Epithelial cell of alveolus of lung (primary cell): ENCODE data around the gene EYA3. TPM values are rescaled to one million over a fixed set of nuclear protein-coding genes. Genes with fewer than 3 reads are reported as not detected.

Experiments
- total RNA-seq: library from RNA; depleted of rRNA; stranded (reverse); fragments of >200 nt; gene quantifications from 2 replicates; pipeline ENCODE4 v1.2.1, GENCODE V29; 2015

EYA3 gene
- total RNA-seq: 8.4 and 10.9 TPM in 2 replicates

GRCh38 chr1:28088168-28088961 lies at the start of gene EYA3:
EYA3 (minus strand) TSS chr1:28088610; CDS start chr1:28058026, 30,584 bp downstream.

GRCh38 chr1:27959792-27960603 lies 128.4 kb downstream of the EYA3 start, which contains the start of gene XKR8:
XKR8 (plus strand) TSS chr1:27959973; CDS start chr1:27960070, 97 bp downstream.

GRCh38 chr1:27934818-27935549 lies 153.4 kb downstream of the EYA3 start, which contains the start of gene SMPDL3B:
SMPDL3B (plus strand) TSS chr1:27935000; CDS start chr1:27935184, 184 bp downstream.

Other genes with a start within 250 kb of the EYA3 start
- 12.8 and 14.2 TPM in 2 replicates for gene THEMIS2, start 216.1 kb downstream of the EYA3 start, total RNA-seq
- 31.3 and 33.8 TPM in 2 replicates for gene RPA2, start 174.0 kb downstream of the EYA3 start, total RNA-seq
- 0.26 TPM in 1 of 2 replicates, not detected in the other for gene SMPDL3B, start 153.6 kb downstream of the EYA3 start, total RNA-seq
- gene XKR8, start 128.6 kb downstream of the EYA3 start, total RNA-seq: 8.8 and 14.2 TPM in 2 replicates
- gene PTAFR, start 88.1 kb upstream of the EYA3 start, total RNA-seq: under 0.01 and 0.13 TPM in 2 replicates
- 58.6 and 66.0 TPM in 2 replicates for gene DNAJC8, start 144.4 kb upstream of the EYA3 start, total RNA-seq
- 168 and 335 TPM in 2 replicates for gene ATP5IF1, start 147.5 kb upstream of the EYA3 start, total RNA-seq
- 19.6 and 31.4 TPM in 2 replicates for gene SESN2, start 170.9 kb upstream of the EYA3 start, total RNA-seq
- gene MED18, start 240.4 kb upstream of the EYA3 start, total RNA-seq: 11.5 and 23.4 TPM in 2 replicates